GM21723 (cell line): ENCODE measurements around the gene NR2F6.
"Not testable (repeated sequence)": the region's sequence is repeated elsewhere in the genome, so short reads cannot be mapped to it uniquely, and the experiment has no call there.

Experiments used
- ATAC-seq: cut with Tn5 transposase; IDR thresholded peaks from one replicate; pipeline ENCODE4 v1.9.1; 2021; ENCODE audit warnings: mild to moderate bottlenecking, moderate library complexity; ENCODE audit not compliant: unreplicated experiment

Gene NR2F6

GRCh38 chr19:17214508-17215126 lies 31.1 kb downstream of the NR2F6 start:
- no peak for ATAC-seq

GRCh38 chr19:17213334-17213733 lies 32.4 kb downstream of the NR2F6 start:
- no peak for ATAC-seq

GRCh38 chr19:17211547-17212446 lies 33.9 kb downstream of the NR2F6 start:
- ATAC-seq, result no peak

- ATAC-seq, result no peak
These were observed 35.4 kb downstream of the NR2F6 start for GRCh38 chr19:17210296-17210695.

- no peak for ATAC-seq
These were observed 36.3 kb downstream of the NR2F6 start for GRCh38 chr19:17209126-17210036.

GRCh38 chr19:17206736-17207581 lies 38.8 kb downstream of the NR2F6 start:
- no peak for ATAC-seq

GRCh38 chr19:17205237-17206140 lies 40.2 kb downstream of the NR2F6 start:
- no peak for ATAC-seq

GRCh38 chr19:17202713-17203112 lies 43.0 kb downstream of the NR2F6 start:
- ATAC-seq, result no peak

- no peak for ATAC-seq
These were observed 43.5 kb downstream of the NR2F6 start for GRCh38 chr19:17202249-17202648.

- no peak for ATAC-seq
These were observed 45.2 kb downstream of the NR2F6 start for GRCh38 chr19:17200408-17201079.

GRCh38 chr19:17197666-17198065 lies 48.1 kb downstream of the NR2F6 start:
- ATAC-seq, result no peak

GRCh38 chr19:17196610-17197009 lies 49.1 kb downstream of the NR2F6 start:
- no peak for ATAC-seq

- no peak for ATAC-seq
These were observed 50.6 kb downstream of the NR2F6 start for GRCh38 chr19:17195106-17195505.

- ATAC-seq, result no peak
These were observed 51.1 kb downstream of the NR2F6 start for GRCh38 chr19:17194608-17195007.

GRCh38 chr19:17192751-17193150 lies 53.0 kb downstream of the NR2F6 start:
- no peak for ATAC-seq

- not testable (repeated sequence) for ATAC-seq
These were observed 54.0 kb downstream of the NR2F6 start for GRCh38 chr19:17191736-17192135.

- no peak for ATAC-seq
These were observed 60.1 kb downstream of the NR2F6 start for GRCh38 chr19:17185590-17185989.

GRCh38 chr19:17184371-17184841 lies 61.3 kb downstream of the NR2F6 start:
- peak; percentile 13 for ATAC-seq
